Left ventricle myocardium superior (tissue), 1 donor: ENCODE data around the gene FNDC10. TPM values are rescaled to one million over a fixed set of nuclear protein-coding genes. Genes with fewer than 3 reads are reported as not detected.
"Not testable (repeated sequence)": the region's sequence is repeated elsewhere in the genome, so short reads cannot be mapped to it uniquely, and the experiment has no call there.

Experiments
- ATAC-seq: fragments of 200-7000 bp; cut with Tn5 transposase; one replicate; pipeline ENCODE4 v1.9.1; 2020; ENCODE audit warnings: mild to moderate bottlenecking, moderate library complexity
- DNase-seq: peaks from one replicate; pipeline ENCODE4 v3.0.0-alpha.2; 2020
- intact Hi-C: fragments of 100-400 bp; cut with micrococcal nuclease; formaldehyde crosslinking; loops from one replicate; pipeline ENCODE4 v1.11.0; 2022
- total RNA-seq: library from RNA; stranded (reverse); fragmentation: NEBNext Ultra II Directional; extraction: Animal tissue kit (Norgen Biotek cat#: 25700); gene quantifications from one replicate; pipeline ENCODE4 v1.2.1, GENCODE V29; 2021
- donor health status: DM: no; HTN: yes; CAD: no; lungs with severe emphysema.

FNDC10 gene
- total RNA-seq, 1 donor from 2014 or later = 3.6 TPM

- ATAC-seq = no peak
Observed at GRCh38 chr1:1582585-1583346, 17.2 kb downstream of the FNDC10 start.

GRCh38 chr1:1578371-1578940 lies 21.5 kb downstream of the FNDC10 start:
- intact Hi-C loops = no loop called here
- ATAC-seq = no peak
- DNase-seq = peak; percentile 19

More at GRCh38 chr1:1582585-1583346, 17.2 kb downstream of the FNDC10 start:
- no peak for DNase-seq
- intact Hi-C loops = no loop called here

GRCh38 chr1:1577367-1578011 lies 22.4 kb downstream of the FNDC10 start:
- intact Hi-C loops = no loop called here
- ATAC-seq = no peak
- peak; percentile 22 for DNase-seq

- ATAC-seq (peak; percentile 96), DNase-seq (peak; percentile 97)
- intact Hi-C loops = no loop called here
Observed at GRCh38 chr1:1574721-1575537, 25.0 kb downstream of the FNDC10 start, which contains the start of gene SSU72. SSU72 (minus strand) TSS chr1:1574863; CDS start chr1:1574557, 306 bp downstream.

- DNase-seq (peak; percentile 3), ATAC-seq (peak; percentile 81)
Observed at GRCh38 chr1:1573843-1574720, 25.9 kb downstream of the FNDC10 start.

GRCh38 chr1:1569341-1569740 lies 30.6 kb downstream of the FNDC10 start:
- intact Hi-C loops = no loop called here
- ATAC-seq = peak; percentile 17

More at GRCh38 chr1:1573843-1574720, 25.9 kb downstream of the FNDC10 start:
- intact Hi-C loops = no loop called here

GRCh38 chr1:1567891-1568291 lies 32.0 kb downstream of the FNDC10 start:
- ATAC-seq = no peak
- no peak for DNase-seq
- intact Hi-C loops = no loop called here

More at GRCh38 chr1:1569341-1569740, 30.6 kb downstream of the FNDC10 start:
- no peak for DNase-seq

GRCh38 chr1:1567152-1567875 lies 32.6 kb downstream of the FNDC10 start:
- ATAC-seq (no peak), DNase-seq (no peak)
- intact Hi-C loops = no loop called here

- no peak for ATAC-seq
- DNase-seq = no peak
- intact Hi-C loops = no loop called here
Observed at GRCh38 chr1:1565340-1565739, 34.6 kb downstream of the FNDC10 start.

- peak; percentile 19 for ATAC-seq
- no peak for DNase-seq
- intact Hi-C loops = no loop called here
Observed at GRCh38 chr1:1564268-1564667, 35.7 kb downstream of the FNDC10 start.

GRCh38 chr1:1563688-1564087 lies 36.2 kb downstream of the FNDC10 start:
- ATAC-seq = no peak
- no peak for DNase-seq
- intact Hi-C loops = no loop called here

- intact Hi-C loops = no loop called here
- peak; percentile 52 for ATAC-seq
- peak; percentile 63 for DNase-seq
Observed at GRCh38 chr1:1562556-1563195, 37.3 kb downstream of the FNDC10 start.

- DNase-seq (no peak), ATAC-seq (no peak)
- intact Hi-C loops = no loop called here
Observed at GRCh38 chr1:1561801-1562470, 38.0 kb downstream of the FNDC10 start.

GRCh38 chr1:1560178-1560577 lies 39.8 kb downstream of the FNDC10 start:
- intact Hi-C loops = no loop called here
- ATAC-seq (no peak), DNase-seq (no peak)

GRCh38 chr1:1559066-1559465 lies 40.9 kb downstream of the FNDC10 start:
- intact Hi-C loops = no loop called here
- ATAC-seq (no peak), DNase-seq (no peak)

- DNase-seq (no peak), ATAC-seq (no peak)
- intact Hi-C loops = no loop called here
Observed at GRCh38 chr1:1558591-1558990, 41.3 kb downstream of the FNDC10 start.

GRCh38 chr1:1557688-1558087 lies 42.2 kb downstream of the FNDC10 start:
- DNase-seq, ATAC-seq, intact Hi-C loops: not testable (repeated sequence)
